Stimulated activated CD8-positive, alpha-beta memory T cell treated with anti-CD3 and anti-CD28 coated beads, Interleukin-12 subunit alpha, Interleukin-12 subunit beta, amount 100 ng/mL, for 1 hour (primary cell): ENCODE data around the gene NKX2-4.

Source experiments
- DNase-seq: peaks from one replicate; pipeline ENCODE4 v3.0.0-alpha.2; 2020; ENCODE audit warnings: low read depth

NKX2-4 gene

GRCh38 chr20:21358737-21359136, 38.6 kb downstream of the NKX2-4 start:
- DNase-seq: no peak

GRCh38 chr20:21357844-21358243, 39.5 kb downstream of the NKX2-4 start:
- DNase-seq: no peak

GRCh38 chr20:21356386-21356785, 40.9 kb downstream of the NKX2-4 start:
- no peak for DNase-seq

- DNase-seq: no peak
These were observed 41.3 kb downstream of the NKX2-4 start for GRCh38 chr20:21355981-21356380.

GRCh38 chr20:21353236-21353635, 44.1 kb downstream of the NKX2-4 start:
- no peak for DNase-seq

GRCh38 chr20:21352703-21353102, 44.6 kb downstream of the NKX2-4 start:
- DNase-seq: no peak
